H9 (cell line): Measurements from ENCODE around the gene HECW1. TPM values are rescaled to one million over a fixed set of nuclear protein-coding genes. Genes with fewer than 3 reads are reported as not detected.

ENCODE experiments used
- DNase-seq: peaks from one replicate; pipeline ENCODE4 v3.0.0-alpha.2; 2017
- H2AFZ ChIP-seq: one replicate; pipeline ENCODE4 v1.6.1; 2013; ENCODE audit warnings: mild to moderate bottlenecking, low read length, control low read depth, moderate library complexity
- H2AK5ac ChIP-seq: 2 replicates; pipeline ENCODE4 v1.6.1; 2013; ENCODE audit warnings: low read length, control low read depth, mixed read lengths; ENCODE audit not compliant: insufficient read length
- H2BK120ac ChIP-seq: one replicate; pipeline ENCODE4 v1.6.1; 2013; ENCODE audit warnings: low read depth, mild to moderate bottlenecking, low read length, control low read depth, inconsistent platforms; ENCODE audit not compliant: poor library complexity, severe bottlenecking
- H2BK12ac ChIP-seq: 2 replicates; pipeline ENCODE4 v1.6.1; 2013; ENCODE audit warnings: low read length, control low read depth, mixed read lengths, low read depth; ENCODE audit not compliant: insufficient read length
- H2BK15ac ChIP-seq: 2 replicates; pipeline ENCODE4 v1.6.1; 2013; ENCODE audit warnings: low read depth, low read length, control low read depth
- H2BK20ac ChIP-seq: one replicate; pipeline ENCODE4 v1.6.1; 2013; ENCODE audit warnings: low read depth, mild to moderate bottlenecking, low read length, control low read depth, inconsistent platforms; ENCODE audit not compliant: poor library complexity, severe bottlenecking
- H2BK5ac ChIP-seq: 2 replicates; pipeline ENCODE4 v1.6.1; 2013; ENCODE audit warnings: low read length, control low read depth, mixed read lengths; ENCODE audit not compliant: insufficient read length
- H3K14ac ChIP-seq: 2 replicates; pipeline ENCODE4 v1.6.1; 2013; ENCODE audit warnings: low read length, control low read depth; ENCODE audit not compliant: insufficient read depth
- H3K18ac ChIP-seq: 2 replicates; pipeline ENCODE4 v1.6.1; 2013; ENCODE audit warnings: low read depth, mild to moderate bottlenecking, mixed read lengths, low read length, control low read depth; ENCODE audit not compliant: insufficient read length
- H3K23ac ChIP-seq: 2 replicates; pipeline ENCODE4 v1.6.1; 2013; ENCODE audit warnings: low read length, control low read depth, mixed read lengths, low read depth; ENCODE audit not compliant: insufficient read length
- H3K23me2 ChIP-seq: 2 replicates; pipeline ENCODE4 v1.6.1; 2013; ENCODE audit warnings: low read depth, mild to moderate bottlenecking, mixed read lengths, low read length, control low read depth; ENCODE audit not compliant: insufficient read length, poor library complexity, severe bottlenecking
- H3K27ac ChIP-seq: 2 replicates; pipeline ENCODE4 v1.5.1; 2013; ENCODE audit warnings: low read length, control low read depth, mixed read lengths, low read depth; ENCODE audit not compliant: insufficient read length
- H3K27me3 ChIP-seq: 2 replicates; pipeline ENCODE4 v1.6.1; 2013; ENCODE audit warnings: low read length, control low read depth, inconsistent platforms; ENCODE audit not compliant: insufficient read depth
- H3K4ac ChIP-seq: 2 replicates; pipeline ENCODE4 v1.6.1; 2013; ENCODE audit warnings: low read depth, mild to moderate bottlenecking, control low read depth, inconsistent platforms, low read length, moderate library complexity
- H3K4me1 ChIP-seq: 2 replicates; pipeline ENCODE4 v1.6.1; 2013; ENCODE audit warnings: low read length, control low read depth, inconsistent platforms; ENCODE audit not compliant: insufficient read depth
- H3K4me2 ChIP-seq: 2 replicates; pipeline ENCODE4 v1.6.1; 2013; ENCODE audit warnings: low read length, control low read depth, mixed read lengths; ENCODE audit not compliant: insufficient read length, insufficient read depth
- H3K56ac ChIP-seq: 2 replicates; pipeline ENCODE4 v1.6.1; 2013; ENCODE audit warnings: low read depth, mild to moderate bottlenecking, mixed read lengths, low read length, control low read depth; ENCODE audit not compliant: insufficient read length
- H3K79me1 ChIP-seq: 2 replicates; pipeline ENCODE4 v1.6.1; 2013; ENCODE audit warnings: low read depth, mild to moderate bottlenecking, moderate library complexity, low read length, control low read depth, inconsistent platforms; ENCODE audit not compliant: insufficient read depth, poor library complexity, severe bottlenecking
- H3K79me2 ChIP-seq: 2 replicates; pipeline ENCODE4 v1.6.1; 2013; ENCODE audit warnings: low read length, control low read depth, inconsistent platforms; ENCODE audit not compliant: insufficient read depth
- H3K9ac ChIP-seq: 2 replicates; pipeline ENCODE4 v1.6.1; 2013; ENCODE audit warnings: low read length, control low read depth, mixed read lengths; ENCODE audit not compliant: insufficient read length; ENCODE audit errors: extremely low read depth
- H3K9me3 ChIP-seq: one replicate; pipeline ENCODE4 v1.6.1; 2013; ENCODE audit warnings: low read depth, low read length, inconsistent platforms; ENCODE audit not compliant: control insufficient read depth
- H3T11ph ChIP-seq: one replicate; pipeline ENCODE4 v1.6.1; 2013; ENCODE audit warnings: mild to moderate bottlenecking, low read length, control low read depth, inconsistent platforms
- H4K20me1 ChIP-seq: one replicate; pipeline ENCODE4 v1.6.1; 2013; ENCODE audit not compliant: control insufficient read depth, insufficient read length, insufficient read depth
- H4K5ac ChIP-seq: 2 replicates; pipeline ENCODE4 v1.6.1; 2013; ENCODE audit warnings: low read depth, mild to moderate bottlenecking, mixed read lengths, low read length, control low read depth; ENCODE audit not compliant: insufficient read length
- H4K8ac ChIP-seq: replicated peaks from 2 replicates; pipeline ENCODE4 v1.6.1; 2013; ENCODE audit warnings: low read length, control low read depth, mixed read lengths, low read depth; ENCODE audit not compliant: insufficient read length
- H4K91ac ChIP-seq: 2 replicates; pipeline ENCODE4 v1.6.1; 2013; ENCODE audit warnings: low read depth, mild to moderate bottlenecking, moderate library complexity, mixed read lengths, low read length, control low read depth; ENCODE audit not compliant: insufficient read length
- H3K27ac Mint-ChIP-seq, 3 experiments: 2 replicates in 2 of 3; 3 replicates in 1 of 3; pipeline ENCODE4 v1.8.0; 2020 to 2021; ENCODE audit warnings: mixed read lengths in 3 of 3, mild to moderate bottlenecking in 1 of 3, moderate library complexity in 1 of 3
- H3K27me3 Mint-ChIP-seq: 2 replicates; pipeline ENCODE4 v1.8.0; 2021; ENCODE audit warnings: low read depth, mild to moderate bottlenecking, moderate library complexity, mixed read lengths
- H3K36me3 Mint-ChIP-seq, 3 experiments: 2 replicates in 2 of 3; 3 replicates in 1 of 3; pipeline ENCODE4 v1.8.0; 2020 to 2021; ENCODE audit warnings: low read depth in 3 of 3, mixed read lengths in 3 of 3; ENCODE audit not compliant: insufficient read depth in 1 of 3
- H3K4me1 Mint-ChIP-seq, 2 experiments: 2 replicates each; pipeline ENCODE4 v1.8.0; 2020; ENCODE audit warnings: mixed read lengths in 2 of 2
- H3K4me3 Mint-ChIP-seq, 2 experiments: 2 replicates in 1 of 2; 3 replicates in 1 of 2; pipeline ENCODE4 v1.8.0; 2020 to 2021; ENCODE audit warnings: mild to moderate bottlenecking in 2 of 2, mixed read lengths in 2 of 2, moderate library complexity in 1 of 2
- H3K9me3 Mint-ChIP-seq, 2 experiments: 2 replicates in 1 of 2; 3 replicates in 1 of 2; pipeline ENCODE4 v1.8.0; 2020; ENCODE audit warnings: mild to moderate bottlenecking in 2 of 2, mixed read lengths in 2 of 2, moderate library complexity in 1 of 2
- CTCF ChIP-seq: fragments of 200-600 bp; sonication (generic); conservative IDR thresholded peaks from 3 replicates; pipeline ENCODE4 v1.8.0; 2021; ENCODE audit warnings: antibody characterized with exemption, mild to moderate bottlenecking
- WGBS: extraction: QIAGEN DNeasy Blood & Tissue Kit; methylation state at CpG from one replicate; pipeline ENCODE4 v1.1.7; 2013; ENCODE audit warnings: missing lambda C conversion rate, low lambda C conversion rate, mixed read lengths; ENCODE audit not compliant: insufficient read length; ENCODE audit errors: extremely low coverage; 5-methylcytosine and 5-hydroxymethylcytosine counted together
- total RNA-seq: library from RNA; stranded (reverse); gene quantifications from 2 replicates; pipeline ENCODE4 v1.2.1, GENCODE V29; 2021

Gene HECW1
- total RNA-seq, 1 experiment from 2014 or later: 5.0 TPM

GRCh38 chr7:43582503-43583423 lies 470.3 kb downstream of the HECW1 start, which contains the start of gene STK17A:
TSS of gene STK17A (plus strand) at chr7:43583108. CDS start at chr7:43583244, 136 bp downstream.
- H3K9me3 Mint-ChIP-seq: peaks cover 0 to 3% of the 10 kb centered on the region in 2 experiments; a peak in 2 of 5 replicates
- no peak within 1 kb of the TSS for H4K5ac ChIP-seq
- no peak within 1 kb of the TSS for H2BK5ac ChIP-seq
- no peaks in the 10 kb centered on the region for H4K20me1 ChIP-seq
- peak within 1 kb of the TSS; percentile 70 for H3K4me2 ChIP-seq
- H4K91ac ChIP-seq: no peak within 1 kb of the TSS
- H3K4me1 ChIP-seq: peaks cover 5% of the 10 kb centered on the region; the same call in 1 of the 2 replicates
- H3K56ac ChIP-seq: no peak within 1 kb of the TSS
- no peak within 1 kb of the TSS for H2BK120ac ChIP-seq
- no peak within 1 kb of the TSS for H3T11ph ChIP-seq
- no peak within 1 kb of the TSS for H3K4ac ChIP-seq
- H3K79me1 ChIP-seq: no peaks in the 10 kb centered on the region
- no peak within 1 kb of the TSS for H2AK5ac ChIP-seq
- H3K23ac ChIP-seq: no peak within 1 kb of the TSS
- H3K23me2 ChIP-seq: peaks cover 12% of the 10 kb centered on the region
- peak; percentile 97 for DNase-seq
- no peak within 1 kb of the TSS for H3K27ac ChIP-seq
- H3K36me3 Mint-ChIP-seq: no peaks in the 10 kb centered on the region; a peak in 1 of 7 replicates
- H3K4me3 Mint-ChIP-seq: peak within 1 kb of the TSS; percentile 78 to 89
- H3K27me3 Mint-ChIP-seq: peaks cover 11% of the 10 kb centered on the region
- H4K8ac ChIP-seq: no peak within 1 kb of the TSS
- peak within 1 kb of the TSS in 1 of 3 experiments; percentile 12; a peak in 1 of 7 replicates for H3K27ac Mint-ChIP-seq
- H3K27me3 ChIP-seq: no peaks in the 10 kb centered on the region; the same call in 1 of the 2 replicates
- peak; percentile 90 for TF ChIP-seq CTCF
- H3K9ac ChIP-seq: peak within 1 kb of the TSS; percentile 57
- peak within 1 kb of the TSS; percentile 40 for H2AFZ ChIP-seq
- peak within 1 kb of the TSS; percentile 54; the same call in 1 of the 2 replicates for H3K14ac ChIP-seq
- no peak within 1 kb of the TSS for H2BK20ac ChIP-seq
- no CpG with 5 or more reads among the region's 83 CpGs for WGBS
- H2BK15ac ChIP-seq: no peak within 1 kb of the TSS
- H3K9me3 ChIP-seq: no peaks in the 10 kb centered on the region
- no peak within 1 kb of the TSS for H3K18ac ChIP-seq
- peaks cover 2% of the 10 kb centered on the region; the same call in 1 of the 2 replicates for H3K79me2 ChIP-seq
- no peak within 1 kb of the TSS for H2BK12ac ChIP-seq
- peaks cover 31 to 34% of the 10 kb centered on the region in 2 experiments for H3K4me1 Mint-ChIP-seq
